Measurements from ENCODE around the gene LY6G5B. TPM values are rescaled to one million over a fixed set of nuclear protein-coding genes. Genes with fewer than 3 reads are reported as not detected.

Gene LY6G5B
- polyA plus RNA-seq, 12 donors: 6.1 to 27.9 (median 14.2) TPM; not detected in 1

DNA sequence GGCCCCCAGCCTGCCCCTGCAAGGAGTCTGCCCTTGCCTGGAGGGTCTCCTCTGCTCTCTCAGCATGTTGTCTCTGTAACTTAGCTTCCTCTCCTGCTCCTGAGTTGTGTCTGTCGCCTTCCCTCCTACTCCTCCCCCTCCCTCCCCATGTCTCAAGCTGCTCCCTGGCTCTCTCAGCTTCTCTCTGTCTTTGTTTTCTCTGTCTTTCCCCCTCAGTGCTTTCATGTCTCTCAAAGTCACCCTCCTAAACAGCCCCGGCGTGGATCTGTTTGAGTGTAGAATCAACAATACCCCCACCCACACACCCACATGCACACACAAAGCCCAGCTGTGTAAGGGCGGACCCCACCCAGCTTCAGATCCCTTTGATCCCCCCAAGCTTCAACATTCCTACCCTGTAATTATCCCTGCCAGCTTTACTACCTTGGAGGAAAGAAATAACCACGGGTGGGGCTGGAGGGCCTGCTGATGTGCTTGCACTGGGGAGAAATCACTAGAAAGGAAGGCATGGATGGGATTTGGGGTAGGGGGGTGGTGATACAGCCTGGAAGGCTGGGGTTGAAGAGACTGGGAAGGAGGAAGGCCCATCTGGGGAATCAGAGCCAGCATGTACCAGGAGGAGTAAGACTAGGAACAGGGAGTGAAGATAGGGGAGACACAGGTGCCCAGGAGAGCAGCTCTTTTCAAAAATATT is 44.4 kb downstream of the LY6G5B start:
- no peak for DNase-seq

DNA sequence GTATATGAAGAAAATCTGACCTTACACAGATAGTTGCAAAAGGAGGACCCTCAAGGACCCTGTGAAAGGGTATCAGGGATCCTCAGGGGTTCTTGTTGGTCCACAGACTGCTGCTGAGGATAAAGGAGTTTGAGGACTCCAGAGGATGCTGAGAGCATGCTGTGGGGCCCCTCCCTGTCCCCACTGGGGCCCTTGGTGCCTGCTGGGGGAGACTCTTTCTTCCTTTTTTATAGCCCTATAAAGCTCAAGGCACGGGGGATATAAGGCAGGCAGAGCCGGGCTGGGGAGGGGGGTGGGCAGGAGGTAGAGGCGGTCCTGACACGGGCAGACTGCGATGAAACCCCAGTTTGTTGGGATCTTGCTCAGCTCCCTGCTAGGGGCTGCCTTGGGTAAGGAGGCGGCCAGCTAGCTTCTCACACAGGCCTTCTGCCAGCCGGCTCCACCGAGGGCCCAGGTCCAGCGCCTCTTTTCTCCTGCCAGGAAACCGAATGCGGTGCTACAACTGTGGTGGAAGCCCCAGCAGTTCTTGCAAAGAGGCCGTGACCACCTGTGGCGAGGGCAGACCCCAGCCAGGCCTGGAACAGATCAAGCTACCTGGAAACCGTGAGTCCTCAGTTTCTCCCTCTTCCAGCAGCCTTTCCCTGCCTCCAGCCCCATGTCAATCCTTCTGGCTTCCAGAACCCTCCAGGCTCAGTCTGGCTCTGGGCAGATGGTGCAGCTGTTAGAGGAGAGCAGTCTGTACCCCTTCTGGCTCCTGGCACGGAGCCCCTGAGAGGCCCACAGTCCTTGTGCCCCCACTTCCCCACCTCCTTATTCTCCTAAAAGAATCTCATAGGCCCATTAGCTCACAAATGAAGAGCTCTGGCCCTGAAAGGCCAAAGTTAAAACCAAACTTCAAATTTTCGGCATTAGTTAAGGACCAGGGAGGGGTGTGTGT is 45.5 kb downstream of the LY6G5B start, which contains the start of gene LY6G6D:
Gene LY6G6D (plus strand): TSS at position 327 of the 937 bp plus-strand sequence. CDS start 8 bp downstream, at position 335.
- no peak for DNase-seq

- DNase-seq: no peak
These were observed 47.9 kb downstream of the LY6G5B start for GRCh38 chr6:31717499-31718222.

GRCh38 chr6:31718265-31718664 is 48.5 kb downstream of the LY6G5B start:
- DNase-seq: no peak

- no peak for DNase-seq
These were observed 49.2 kb downstream of the LY6G5B start for GRCh38 chr6:31719001-31719400.

GRCh38 chr6:31720196-31720770 is 50.5 kb downstream of the LY6G5B start:
- DNase-seq: no peak

DNA sequence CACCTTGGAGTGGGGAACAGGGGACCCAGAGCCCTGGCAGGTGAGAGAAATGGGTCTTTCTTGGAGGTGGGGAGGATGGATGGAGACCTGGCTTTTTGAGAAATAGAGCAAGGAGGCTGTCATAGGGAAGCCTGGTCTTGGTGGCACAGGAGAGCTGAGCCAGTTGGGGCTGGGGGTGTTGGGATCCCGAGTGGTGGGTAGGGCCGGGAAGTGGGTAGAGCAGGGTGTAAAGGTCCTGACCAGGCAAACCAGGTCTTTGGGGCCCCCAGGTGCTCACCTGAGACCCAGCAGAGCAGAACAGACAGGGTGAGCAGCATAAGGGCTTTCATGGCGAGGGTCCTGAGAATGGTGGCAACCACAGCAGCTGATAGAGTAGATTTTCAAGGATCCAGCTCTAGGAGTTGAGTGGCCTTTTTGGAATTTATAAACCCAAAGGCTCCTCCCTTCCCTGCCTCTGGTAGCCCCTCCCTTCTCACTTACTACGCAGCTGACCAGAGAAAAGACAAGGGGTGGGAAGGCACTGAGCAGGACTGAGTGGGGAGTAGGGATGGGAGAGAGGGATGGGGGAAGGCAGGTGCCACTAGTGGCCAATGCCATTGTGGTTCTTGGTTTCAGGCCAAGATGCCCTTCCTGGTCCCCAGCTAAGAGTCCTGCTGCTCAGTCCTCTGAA is 51.7 kb downstream of the LY6G5B start, which contains the start of gene LY6G6C:
Gene LY6G6C (minus strand): TSS at position 396 of the 670 bp plus-strand sequence. CDS start 67 bp downstream, at position 329.
- no peak for DNase-seq

- DNase-seq: no peak
These were observed 52.4 kb downstream of the LY6G5B start for GRCh38 chr6:31722173-31722572.

Other genes with a start within 250 kb of the LY6G5B start
- gene MICB, start 171.8 kb upstream of the LY6G5B start, polyA plus RNA-seq (ENCODE audit: insufficient read length in 12 of 12): 1 to 10 TPM in 2 of 12 donors, under 1 TPM in 8, not detected in 2; 0.37 to 1.9 (median 0.78) TPM
- not detected for gene MCCD1, start 141.0 kb upstream of the LY6G5B start, polyA plus RNA-seq (ENCODE audit: insufficient read length in 12 of 12)
- gene DDX39B, start 128.0 kb upstream of the LY6G5B start, polyA plus RNA-seq (ENCODE audit: insufficient read length in 12 of 12): 100 to 1,000 TPM in 11 of 12 donors, not detected in 1; 312 to 457 (median 352) TPM
- gene ATP6V1G2, start 123.4 kb upstream of the LY6G5B start, polyA plus RNA-seq (ENCODE audit: insufficient read length in 12 of 12): 1 to 10 TPM in 10 of 12 donors, not detected in 2; 3.3 to 6.6 (median 4.1) TPM
- gene NFKBIL1, start 122.4 kb upstream of the LY6G5B start, polyA plus RNA-seq (ENCODE audit: insufficient read length in 12 of 12): 10 to 100 TPM in 11 of 12 donors, not detected in 1; 11.4 to 23.7 (median 14.1) TPM
- gene LTA, start 97.7 kb upstream of the LY6G5B start, polyA plus RNA-seq (ENCODE audit: insufficient read length in 12 of 12): 1 to 10 TPM in 1 of 12 donors, under 1 TPM in 5, not detected in 6; 0.13 to 2.6 (median 0.33) TPM
- gene TNF, start 94.4 kb upstream of the LY6G5B start, polyA plus RNA-seq (ENCODE audit: insufficient read length in 12 of 12): 1 to 10 TPM in 1 of 12 donors, under 1 TPM in 8, not detected in 3; 0.11 to 1.5 (median 0.33) TPM
- 10 to 100 TPM in 1 of 12 donors, 1 to 10 TPM in 7, under 1 TPM in 2, not detected in 2; 0.57 to 23.4 (median 1.3) TPM for gene LTB, start 87.6 kb upstream of the LY6G5B start, polyA plus RNA-seq (ENCODE audit: insufficient read length in 12 of 12)
- 10 to 100 TPM in 2 of 12 donors, 1 to 10 TPM in 8, not detected in 2; 3.9 to 24.6 (median 5.9) TPM for gene LST1, start 83.7 kb upstream of the LY6G5B start, polyA plus RNA-seq (ENCODE audit: insufficient read length in 12 of 12)
- gene NCR3, start 77.0 kb upstream of the LY6G5B start, polyA plus RNA-seq (ENCODE audit: insufficient read length in 12 of 12): under 1 TPM in 6 of 12 donors, not detected in 6; 0.22 to 0.63 (median 0.25) TPM
- gene AIF1, start 54.7 kb upstream of the LY6G5B start, polyA plus RNA-seq (ENCODE audit: insufficient read length in 12 of 12): 10 to 100 TPM in 11 of 12 donors, not detected in 1; 12.8 to 39.9 (median 18.8) TPM
- gene PRRC2A, start 49.3 kb upstream of the LY6G5B start, polyA plus RNA-seq (ENCODE audit: insufficient read length in 12 of 12): 100 to 1,000 TPM; 104 to 352 (median 123) TPM
- 100 to 1,000 TPM in 11 of 12 donors, not detected in 1; 153 to 248 (median 195) TPM for gene BAG6, start 17.3 kb upstream of the LY6G5B start, polyA plus RNA-seq (ENCODE audit: insufficient read length in 12 of 12)
- 1 to 10 TPM in 10 of 12 donors, not detected in 2; 3.4 to 9.7 (median 4.8) TPM for gene APOM, start 14.1 kb upstream of the LY6G5B start, polyA plus RNA-seq (ENCODE audit: insufficient read length in 12 of 12)
- 10 to 100 TPM in 11 of 12 donors, not detected in 1; 10.9 to 15.8 (median 12.5) TPM for gene C6orf47, start 9.2 kb upstream of the LY6G5B start, polyA plus RNA-seq (ENCODE audit: insufficient read length in 12 of 12)
- 10 to 100 TPM in 11 of 12 donors, not detected in 1; 12.1 to 25.8 (median 13.5) TPM for gene GPANK1, start 5.0 kb upstream of the LY6G5B start, polyA plus RNA-seq (ENCODE audit: insufficient read length in 12 of 12)
- gene CSNK2B, start 3.9 kb upstream of the LY6G5B start, polyA plus RNA-seq (ENCODE audit: insufficient read length in 12 of 12): 100 to 1,000 TPM in 11 of 12 donors, not detected in 1; 121 to 202 (median 144) TPM
- 1 to 10 TPM in 10 of 12 donors, not detected in 2; 1.2 to 6.4 (median 3.2) TPM for gene LY6G5C, start 11.1 kb downstream of the LY6G5B start, polyA plus RNA-seq (ENCODE audit: insufficient read length in 12 of 12)
- 10 to 100 TPM in 11 of 12 donors, not detected in 1; 35.4 to 54.1 (median 43.1) TPM for gene ABHD16A, start 33.3 kb downstream of the LY6G5B start, polyA plus RNA-seq (ENCODE audit: insufficient read length in 12 of 12)
- under 1 TPM in 1 of 12 donors, not detected in 11; 0.27 TPM for gene LY6G6F, start 36.9 kb downstream of the LY6G5B start, polyA plus RNA-seq (ENCODE audit: insufficient read length in 12 of 12)
- 1 to 10 TPM in 1 of 12 donors, under 1 TPM in 5, not detected in 6; 0.50 to 1.1 (median 0.75) TPM for gene LY6G6D, start 45.4 kb downstream of the LY6G5B start, polyA plus RNA-seq (ENCODE audit: insufficient read length in 12 of 12)
- 1 to 10 TPM in 3 of 12 donors, under 1 TPM in 4, not detected in 5; 0.28 to 6.6 (median 0.63) TPM for gene LY6G6C, start 51.8 kb downstream of the LY6G5B start, polyA plus RNA-seq (ENCODE audit: insufficient read length in 12 of 12)
- 1 to 10 TPM in 2 of 12 donors, under 1 TPM in 8, not detected in 2; 0.49 to 1.7 (median 0.63) TPM for gene MPIG6B, start 53.4 kb downstream of the LY6G5B start, polyA plus RNA-seq (ENCODE audit: insufficient read length in 12 of 12)
- 100 to 1,000 TPM in 8 of 12 donors, 10 to 100 TPM in 3, not detected in 1; 89.7 to 152 (median 108) TPM for gene DDAH2, start 59.3 kb downstream of the LY6G5B start, polyA plus RNA-seq (ENCODE audit: insufficient read length in 12 of 12)
- gene CLIC1, start 66.6 kb downstream of the LY6G5B start, polyA plus RNA-seq (ENCODE audit: insufficient read length in 12 of 12): 100 to 1,000 TPM in 11 of 12 donors, not detected in 1; 100 to 194 (median 129) TPM
- 10 to 100 TPM in 6 of 12 donors, 1 to 10 TPM in 5, not detected in 1; 7.4 to 32.2 (median 13.8) TPM for gene MSH5, start 70.0 kb downstream of the LY6G5B start, polyA plus RNA-seq (ENCODE audit: insufficient read length in 12 of 12)
- 10 to 100 TPM in 1 of 12 donors, 1 to 10 TPM in 9, not detected in 2; 1.6 to 10.7 (median 2.4) TPM for gene SAPCD1, start 92.7 kb downstream of the LY6G5B start, polyA plus RNA-seq (ENCODE audit: insufficient read length in 12 of 12)
- 1 to 10 TPM in 10 of 12 donors, not detected in 2; 1.1 to 4.1 (median 2.1) TPM for gene VWA7, start 107.4 kb downstream of the LY6G5B start, polyA plus RNA-seq (ENCODE audit: insufficient read length in 12 of 12)
- gene VARS1, start 125.8 kb downstream of the LY6G5B start, polyA plus RNA-seq (ENCODE audit: insufficient read length in 12 of 12): 10 to 100 TPM in 11 of 12 donors, not detected in 1; 38.6 to 60.8 (median 45.0) TPM
- gene LSM2, start 137.0 kb downstream of the LY6G5B start, polyA plus RNA-seq (ENCODE audit: insufficient read length in 12 of 12): 10 to 100 TPM in 11 of 12 donors, not detected in 1; 47.5 to 67.9 (median 58.6) TPM
- 1 to 10 TPM in 10 of 12 donors, not detected in 2; 3.6 to 5.5 (median 4.5) TPM for gene HSPA1L, start 145.3 kb downstream of the LY6G5B start, polyA plus RNA-seq (ENCODE audit: insufficient read length in 12 of 12)
- gene HSPA1A, start 145.6 kb downstream of the LY6G5B start, polyA plus RNA-seq (ENCODE audit: insufficient read length in 12 of 12): 100 to 1,000 TPM in 1 of 12 donors, 10 to 100 TPM in 10, not detected in 1; 47.4 to 110 (median 62.3) TPM
- gene HSPA1B, start 157.8 kb downstream of the LY6G5B start, polyA plus RNA-seq (ENCODE audit: insufficient read length in 12 of 12): 1,000 to 10,000 TPM in 1 of 12 donors, 100 to 1,000 TPM in 2, 10 to 100 TPM in 9; 28.3 to 1,034 (median 49.7) TPM
- 10 to 100 TPM in 11 of 12 donors, not detected in 1; 14.6 to 32.7 (median 16.0) TPM for gene NEU1, start 192.8 kb downstream of the LY6G5B start, polyA plus RNA-seq (ENCODE audit: insufficient read length in 12 of 12)
- gene SLC44A4, start 209.0 kb downstream of the LY6G5B start, polyA plus RNA-seq (ENCODE audit: insufficient read length in 12 of 12): 10 to 100 TPM in 1 of 12 donors, under 1 TPM in 9, not detected in 2; 0.09 to 25.0 (median 0.23) TPM
- gene EHMT2, start 227.7 kb downstream of the LY6G5B start, polyA plus RNA-seq (ENCODE audit: insufficient read length in 12 of 12): 10 to 100 TPM in 11 of 12 donors, not detected in 1; 26.0 to 62.8 (median 31.4) TPM
- 10 to 100 TPM in 5 of 12 donors, 1 to 10 TPM in 6, not detected in 1; 7.5 to 17.3 (median 9.7) TPM for gene ZBTB12, start 232.1 kb downstream of the LY6G5B start, polyA plus RNA-seq (ENCODE audit: insufficient read length in 12 of 12)

All from muscle of arm (tissue), 12 donors.